Suprapubic skin (tissue), 4 donors: ENCODE data around the gene PLEKHG4.

Experiments
- CTCF ChIP-seq, 2 donors: fragments of 200-600 bp in 1 of 2; fragments of 450-650 bp in 1 of 2; sonication (generic) in 1 of 2; IDR thresholded peaks; one replicate each; pipeline ENCODE4 v1.5.1; 2016 to 2019; ENCODE audit warnings: antibody characterized with exemption in 2 of 2, mild to moderate bottlenecking in 1 of 2, moderate library complexity in 1 of 2
- POLR2A ChIP-seq, 2 donors: fragments of 450-650 bp; IDR thresholded peaks; one replicate each; pipeline ENCODE4 v1.6.1; 2017; ENCODE audit warnings: antibody characterized with exemption in 2 of 2, mild to moderate bottlenecking in 2 of 2, moderate library complexity in 2 of 2
- POLR2AphosphoS5 ChIP-seq, 3 donors: sonication (generic); formaldehyde crosslinking; IDR thresholded peaks; one replicate each; pipeline ENCODE4 v1.6.1; 2017; ENCODE audit warnings: antibody characterized with exemption in 3 of 3

GRCh38 chr16:67281536-67282446, 2.5 kb downstream of the PLEKHG4 start:
- TF ChIP-seq CTCF (IDR thresholded peaks at IDR 0.05) (no peak), POLR2A (IDR thresholded peaks at IDR 0.05) (no peak), POLR2AphosphoS5 (IDR thresholded peaks at IDR 0.05) (no peak)
